NB4 (cell line): ENCODE measurements around the gene PPP1R14C.

ENCODE experiments used
- DNase-seq: peaks from one replicate; pipeline ENCODE4 v3.0.0; 2010; ENCODE audit warnings: low read depth
- H3K4me3 ChIP-seq: one replicate; pipeline ENCODE4 v1.5.1; 2011; ENCODE audit warnings: mild to moderate bottlenecking, low read depth, low read length, moderate library complexity
- MAX ChIP-seq: IDR thresholded peaks from 2 replicates; pipeline ENCODE4 v1.6.1; 2011; ENCODE audit warnings: low read depth, low read length
- MYC ChIP-seq: IDR thresholded peaks from 2 replicates; pipeline ENCODE4 v1.6.1; 2011; ENCODE audit warnings: low read depth, low read length
- POLR2A ChIP-seq: IDR thresholded peaks from 2 replicates; pipeline ENCODE4 v1.6.1; 2011; ENCODE audit warnings: mild to moderate bottlenecking; ENCODE audit not compliant: insufficient read length; ENCODE audit errors: extremely low read depth
- TF ChIP-seq, protein P1 (sequence below): IDR thresholded peaks from one replicate; pipeline ENCODE4 v1.5.1; 2012; ENCODE audit warnings: low read depth, low read length

Gene PPP1R14C, protein sequence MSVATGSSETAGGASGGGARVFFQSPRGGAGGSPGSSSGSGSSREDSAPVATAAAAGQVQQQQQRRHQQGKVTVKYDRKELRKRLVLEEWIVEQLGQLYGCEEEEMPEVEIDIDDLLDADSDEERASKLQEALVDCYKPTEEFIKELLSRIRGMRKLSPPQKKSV

GRCh38 chr6:150142670-150143515, at the start of gene PPP1R14C:
PPP1R14C (plus strand) TSS chr6:150143044; CDS start chr6:150143193, 149 bp downstream.
- no peak for DNase-seq
- TF ChIP-seq POLR2A = no peak
- TF ChIP-seq, protein P1, sequence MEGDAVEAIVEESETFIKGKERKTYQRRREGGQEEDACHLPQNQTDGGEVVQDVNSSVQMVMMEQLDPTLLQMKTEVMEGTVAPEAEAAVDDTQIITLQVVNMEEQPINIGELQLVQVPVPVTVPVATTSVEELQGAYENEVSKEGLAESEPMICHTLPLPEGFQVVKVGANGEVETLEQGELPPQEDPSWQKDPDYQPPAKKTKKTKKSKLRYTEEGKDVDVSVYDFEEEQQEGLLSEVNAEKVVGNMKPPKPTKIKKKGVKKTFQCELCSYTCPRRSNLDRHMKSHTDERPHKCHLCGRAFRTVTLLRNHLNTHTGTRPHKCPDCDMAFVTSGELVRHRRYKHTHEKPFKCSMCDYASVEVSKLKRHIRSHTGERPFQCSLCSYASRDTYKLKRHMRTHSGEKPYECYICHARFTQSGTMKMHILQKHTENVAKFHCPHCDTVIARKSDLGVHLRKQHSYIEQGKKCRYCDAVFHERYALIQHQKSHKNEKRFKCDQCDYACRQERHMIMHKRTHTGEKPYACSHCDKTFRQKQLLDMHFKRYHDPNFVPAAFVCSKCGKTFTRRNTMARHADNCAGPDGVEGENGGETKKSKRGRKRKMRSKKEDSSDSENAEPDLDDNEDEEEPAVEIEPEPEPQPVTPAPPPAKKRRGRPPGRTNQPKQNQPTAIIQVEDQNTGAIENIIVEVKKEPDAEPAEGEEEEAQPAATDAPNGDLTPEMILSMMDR = no peak
- TF ChIP-seq MAX = no peak
- no peak for TF ChIP-seq MYC
- H3K4me3 ChIP-seq = no peak within 1 kb of the TSS

DNA sequence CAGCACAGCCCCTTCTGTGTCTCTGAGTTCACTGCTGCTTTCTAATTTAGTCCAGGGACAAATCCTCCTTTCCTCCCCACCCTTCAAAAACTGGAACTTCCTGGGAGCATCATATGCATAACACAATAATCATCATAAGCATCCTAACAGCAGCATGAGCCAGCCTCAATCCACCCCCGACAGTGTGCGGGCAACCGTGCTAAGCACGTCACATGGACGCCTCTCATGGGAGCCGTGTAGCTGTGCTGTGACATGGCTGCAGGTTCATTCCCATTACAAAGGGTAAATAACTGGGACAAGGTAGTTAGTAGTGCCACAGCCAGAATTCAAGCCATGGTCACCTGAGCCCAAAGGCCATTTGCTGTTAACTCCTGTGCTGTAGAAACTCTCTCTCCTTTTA, 49.4 kb upstream of the PPP1R14C start:
- TF ChIP-seq MYC (no peak), MAX (no peak), POLR2A (no peak)
- TF ChIP-seq, protein P1 = no peak
- DNase-seq = no peak

DNA sequence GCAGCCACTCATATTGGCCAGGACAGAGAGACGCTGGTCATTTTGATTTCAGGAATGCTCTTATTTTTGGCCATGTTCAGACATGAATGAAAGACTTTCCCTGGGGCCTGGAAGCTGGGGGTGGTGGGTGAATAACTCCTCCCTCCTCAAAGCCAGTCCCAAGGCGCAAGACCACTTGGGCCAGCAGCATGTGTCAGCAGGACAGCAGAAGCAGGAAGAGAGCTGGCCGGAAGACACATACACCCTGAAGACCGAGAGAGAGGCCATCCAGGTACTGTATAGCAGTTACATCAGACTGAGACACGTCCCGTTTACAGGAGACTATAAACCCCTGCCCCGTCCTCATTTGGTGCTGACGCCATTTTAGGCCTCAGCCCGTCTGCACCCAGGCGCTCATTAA, 44.7 kb upstream of the PPP1R14C start:
- no peak for TF ChIP-seq POLR2A
- no peak for TF ChIP-seq MAX
- TF ChIP-seq, protein P1 = no peak
- TF ChIP-seq MYC = no peak
- H3K4me3 ChIP-seq = no peak overlapping the region
- DNase-seq = no peak

More for the DNA sequence above, 49.4 kb upstream of the PPP1R14C start:
- H3K4me3 ChIP-seq = no peak overlapping the region

DNA sequence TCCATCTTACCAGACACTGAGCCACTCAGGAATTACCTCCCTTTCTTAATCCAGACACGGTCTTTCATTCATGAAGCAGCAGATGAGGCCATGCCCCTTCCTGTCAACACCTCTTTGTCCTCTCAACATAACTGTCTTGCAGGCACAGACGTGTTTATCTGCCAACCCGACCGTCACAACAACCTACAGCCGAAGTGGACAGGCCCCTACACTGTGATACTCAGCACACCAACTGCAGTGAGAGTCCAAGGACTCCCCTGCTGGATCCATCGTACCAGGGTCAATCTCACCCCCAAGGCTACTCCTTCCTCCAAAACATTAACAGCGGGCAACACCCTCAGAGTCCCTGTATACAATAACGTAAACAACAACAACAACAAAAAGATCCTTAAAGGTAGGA, 43.3 kb upstream of the PPP1R14C start:
- DNase-seq = no peak
- no peak overlapping the region for H3K4me3 ChIP-seq
- TF ChIP-seq POLR2A (no peak), MYC (no peak), MAX (no peak)
- TF ChIP-seq, protein P1 = no peak

- DNase-seq = no peak
- TF ChIP-seq POLR2A (no peak), MAX (no peak), MYC (no peak)
- TF ChIP-seq, protein P1 = no peak
Measured at GRCh38 chr6:150099953-150100352, 42.9 kb upstream of the PPP1R14C start.

More at GRCh38 chr6:150099953-150100352, 42.9 kb upstream of the PPP1R14C start:
- no peak overlapping the region for H3K4me3 ChIP-seq
